ENCODE results near the gene AHSA1.

AHSA1 gene

DNA sequence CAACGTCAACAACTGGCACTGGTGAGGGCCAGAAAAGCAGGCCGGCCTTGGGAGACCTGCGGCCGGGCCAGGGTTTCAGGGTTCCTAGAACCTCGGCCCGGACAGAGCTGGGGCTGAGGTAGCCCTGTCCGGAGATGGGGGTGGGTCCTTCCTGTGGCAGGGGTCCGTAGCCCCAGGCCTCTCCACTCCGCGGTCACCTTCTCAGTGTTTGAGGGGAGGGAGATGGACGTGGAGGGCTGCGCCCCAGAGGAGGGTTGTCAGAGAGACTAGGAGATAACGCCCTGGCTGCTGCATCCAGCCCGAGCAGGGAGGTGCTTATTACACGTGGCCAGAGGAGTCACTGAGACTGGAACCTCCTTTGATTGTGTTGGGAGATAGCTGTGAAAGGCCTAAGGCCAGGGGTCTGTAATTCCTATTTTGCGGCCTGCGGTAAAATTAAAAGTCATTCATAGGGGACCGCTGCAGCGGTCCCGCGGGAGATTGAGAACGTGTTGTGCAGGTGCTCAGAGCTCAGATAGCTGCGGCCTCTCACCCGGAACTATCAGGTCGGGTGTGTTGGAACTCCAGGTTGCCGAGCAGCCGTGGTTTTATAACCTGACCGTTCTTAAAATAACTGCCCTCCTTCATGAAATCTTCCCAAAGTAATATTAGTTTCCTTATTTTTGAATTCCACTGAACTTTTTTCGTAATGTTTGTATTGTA lies 507 bp downstream of the AHSA1 start:
- H3K4me3 Mint-ChIP-seq, result peak overlapping the region; percentile 100
- peaks cover 64% of the 10 kb centered on the region for H3K36me3 Mint-ChIP-seq (ENCODE audit: low read depth)
- no peaks in the 10 kb centered on the region for H3K27me3 Mint-ChIP-seq
- peak; percentile 61 for DNase-seq
- H3K27ac Mint-ChIP-seq, result peak overlapping the region; percentile 100
- H3K9me3 Mint-ChIP-seq, result no peaks in the 10 kb centered on the region
- peaks cover 40% of the 10 kb centered on the region for H3K4me1 Mint-ChIP-seq (ENCODE audit: low read depth)

DNA sequence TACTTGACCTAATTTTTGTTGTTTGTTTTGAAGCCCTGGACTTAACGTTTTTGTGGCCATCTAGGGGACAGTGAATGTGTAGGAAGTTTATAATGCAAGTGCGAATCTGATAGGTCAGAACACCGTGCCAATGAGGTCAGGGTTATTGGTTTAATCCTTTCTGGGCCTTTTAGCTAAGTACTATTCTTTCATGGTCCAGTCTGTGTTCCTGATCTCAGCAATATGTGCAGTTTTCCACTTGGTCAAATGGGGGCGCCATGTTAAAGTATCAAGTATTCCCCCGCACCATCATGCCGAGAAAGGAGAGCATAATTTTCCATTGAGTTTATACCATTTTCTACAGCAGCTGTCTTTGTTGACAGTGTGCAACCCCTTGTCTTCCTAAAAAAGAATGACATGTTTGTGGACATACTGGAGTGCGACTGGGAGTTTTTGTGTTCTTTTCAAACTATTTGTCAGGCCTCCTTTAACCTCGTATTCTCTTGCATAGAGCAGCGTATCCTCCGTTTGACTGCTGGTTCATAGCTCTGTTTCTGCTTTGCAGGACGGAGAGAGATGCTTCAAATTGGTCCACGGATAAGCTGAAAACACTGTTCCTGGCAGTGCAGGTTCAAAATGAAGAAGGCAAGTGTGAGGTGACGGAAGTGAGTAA lies 1.3 kb downstream of the AHSA1 start:
- Mint-ChIP-seq H3K27me3 (no peaks in the 10 kb centered on the region), H3K9me3 (no peaks in the 10 kb centered on the region), H3K36me3 (ENCODE audit: low read depth) (peaks cover 71% of the 10 kb centered on the region), H3K4me3 (peak overlapping the region; percentile 100), H3K4me1 (ENCODE audit: low read depth) (peaks cover 40% of the 10 kb centered on the region), H3K27ac (peak overlapping the region; percentile 100)
- peak; percentile 50 for DNase-seq

DNA sequence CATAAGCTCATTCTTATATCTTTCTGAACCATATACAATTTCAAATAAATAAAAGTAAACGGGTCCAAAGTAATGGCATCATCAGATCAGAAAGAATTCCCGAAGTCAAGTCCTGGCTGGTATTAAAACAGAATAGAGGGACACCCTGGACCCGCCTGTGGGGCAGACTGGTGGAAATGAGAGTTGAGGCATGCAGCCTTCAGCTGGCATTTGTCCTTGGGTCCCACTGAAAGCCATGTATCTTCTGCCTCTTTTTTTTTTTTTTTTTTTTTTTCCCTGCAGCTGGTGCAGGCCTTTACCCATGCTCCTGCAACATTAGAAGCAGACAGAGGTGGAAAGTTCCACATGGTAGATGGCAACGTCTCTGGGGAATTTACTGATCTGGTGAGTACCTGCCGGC lies 9.9 kb downstream of the AHSA1 start:
- Mint-ChIP-seq H3K27me3 (no peaks in the 10 kb centered on the region), H3K9me3 (no peaks in the 10 kb centered on the region), H3K4me3 (no peak overlapping the region), H3K4me1 (ENCODE audit: low read depth) (peaks cover under 1% of the 10 kb centered on the region), H3K27ac (no peak overlapping the region), H3K36me3 (ENCODE audit: low read depth) (peaks cover 65% of the 10 kb centered on the region)
- DNase-seq, result no peak

DNA sequence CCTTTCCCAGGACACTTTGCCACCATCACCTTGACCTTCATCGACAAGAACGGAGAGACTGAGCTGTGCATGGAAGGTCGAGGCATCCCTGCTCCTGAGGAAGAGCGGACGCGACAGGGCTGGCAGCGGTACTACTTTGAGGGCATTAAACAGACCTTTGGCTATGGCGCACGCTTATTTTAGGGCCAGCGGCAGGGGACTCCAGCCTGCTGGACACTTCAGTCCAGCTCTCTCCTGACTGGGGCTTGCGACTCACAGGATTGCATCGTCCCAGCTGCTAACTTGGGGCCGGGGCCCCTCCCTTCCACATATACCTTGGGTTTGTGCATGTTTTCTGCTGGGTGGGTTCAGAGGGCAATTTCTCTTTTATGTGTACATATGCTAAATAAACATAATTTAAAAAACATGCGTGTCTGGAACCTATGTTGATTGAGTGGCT lies 11.2 kb downstream of the AHSA1 start:
- Mint-ChIP-seq H3K9me3 (no peaks in the 10 kb centered on the region), H3K4me1 (ENCODE audit: low read depth) (no peaks in the 10 kb centered on the region), H3K4me3 (no peak overlapping the region), H3K27ac (no peak overlapping the region), H3K27me3 (no peaks in the 10 kb centered on the region), H3K36me3 (ENCODE audit: low read depth) (peaks cover 55% of the 10 kb centered on the region)
- DNase-seq, result no peak

DNA sequence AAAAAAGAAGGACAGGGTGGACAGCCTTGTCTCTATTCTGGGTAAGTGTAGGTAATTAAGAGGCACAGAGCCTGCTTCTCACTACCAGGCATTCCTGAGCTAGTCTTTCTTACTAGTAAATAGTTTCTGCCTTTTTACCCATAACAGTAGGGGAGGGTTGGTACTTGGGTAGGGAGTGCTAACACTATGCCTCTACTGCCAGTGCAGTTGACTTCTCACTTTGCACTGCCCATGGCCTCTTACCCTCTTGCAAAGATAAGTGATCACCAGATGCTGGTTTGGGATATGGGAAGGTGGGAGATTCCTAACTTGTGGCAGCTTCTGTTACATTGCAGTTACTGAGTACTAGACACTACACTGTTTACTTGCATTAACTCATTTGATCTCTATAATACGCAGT lies 11.6 kb downstream of the AHSA1 start:
- H3K36me3 Mint-ChIP-seq (ENCODE audit: low read depth), result peaks cover 50% of the 10 kb centered on the region
- no peak overlapping the region for H3K4me3 Mint-ChIP-seq

DNA sequence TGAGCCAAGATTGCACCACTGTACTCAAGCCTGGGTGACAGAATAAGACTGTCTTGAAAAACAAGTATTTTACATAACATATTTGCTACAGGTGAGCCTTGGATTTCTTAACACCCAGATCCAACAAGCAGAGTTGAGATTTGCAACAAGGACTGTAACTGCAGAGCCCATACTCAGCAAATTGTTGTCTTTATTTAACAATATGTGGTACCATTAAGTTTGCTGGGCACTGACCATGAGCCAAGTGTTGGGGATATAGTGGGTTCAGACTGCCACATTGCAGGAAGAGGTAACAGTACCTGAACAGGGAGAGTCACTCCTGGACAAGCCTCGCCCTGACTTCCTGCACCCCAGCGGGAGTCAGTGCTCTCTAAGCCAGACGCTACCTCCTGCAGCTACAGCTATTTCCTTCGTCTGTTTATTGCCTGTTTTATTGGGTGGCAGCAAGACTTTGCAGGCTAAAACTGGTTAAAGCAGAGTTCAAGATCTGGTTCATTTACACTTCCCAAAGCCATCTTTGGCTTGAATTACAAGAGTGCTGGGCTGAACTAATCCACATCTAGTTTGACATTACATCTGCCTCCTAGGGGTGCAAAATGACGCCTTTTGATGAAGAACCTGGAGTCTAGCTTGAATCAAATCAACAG lies 12.5 kb downstream of the AHSA1 start:
- no peak for DNase-seq
- H3K4me3 Mint-ChIP-seq, result no peak overlapping the region
- no peaks in the 10 kb centered on the region for H3K4me1 Mint-ChIP-seq (ENCODE audit: low read depth)
- H3K27me3 Mint-ChIP-seq, result no peaks in the 10 kb centered on the region
- no peaks in the 10 kb centered on the region for H3K9me3 Mint-ChIP-seq
- no peak overlapping the region for H3K27ac Mint-ChIP-seq
- peaks cover 42% of the 10 kb centered on the region for H3K36me3 Mint-ChIP-seq (ENCODE audit: low read depth)

More for the DNA sequence above, 11.6 kb downstream of the AHSA1 start:
- H3K9me3 Mint-ChIP-seq, result no peaks in the 10 kb centered on the region
- H3K27ac Mint-ChIP-seq, result peak overlapping the region; percentile 18
- H3K4me1 Mint-ChIP-seq (ENCODE audit: low read depth), result no peaks in the 10 kb centered on the region
- H3K27me3 Mint-ChIP-seq, result no peaks in the 10 kb centered on the region
- DNase-seq, result no peak

DNA sequence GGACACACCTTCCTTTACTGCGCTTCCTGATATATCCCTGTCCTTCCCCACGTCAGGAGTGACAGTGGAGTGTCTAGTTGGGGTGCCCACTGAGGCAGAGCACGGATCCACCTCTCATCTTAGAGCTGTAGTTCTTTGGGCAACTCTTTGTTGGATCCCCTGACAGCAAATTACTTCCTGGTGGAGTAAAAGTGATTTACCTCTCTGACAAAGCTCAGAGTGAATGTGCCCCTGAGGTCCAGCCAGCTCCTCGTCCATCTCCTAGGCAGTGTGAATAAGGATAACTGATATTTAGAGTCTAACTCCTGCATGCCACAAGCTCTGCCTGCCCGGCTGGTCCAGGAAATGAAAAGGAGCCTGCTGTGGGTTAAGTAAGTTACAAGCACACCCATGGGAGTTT lies 16.0 kb downstream of the AHSA1 start:
- Mint-ChIP-seq H3K27me3 (no peaks in the 10 kb centered on the region), H3K4me3 (no peak overlapping the region), H3K9me3 (no peaks in the 10 kb centered on the region), H3K36me3 (ENCODE audit: low read depth) (peaks cover 9% of the 10 kb centered on the region), H3K4me1 (ENCODE audit: low read depth) (no peaks in the 10 kb centered on the region), H3K27ac (no peak overlapping the region)
- DNase-seq, result no peak

DNA sequence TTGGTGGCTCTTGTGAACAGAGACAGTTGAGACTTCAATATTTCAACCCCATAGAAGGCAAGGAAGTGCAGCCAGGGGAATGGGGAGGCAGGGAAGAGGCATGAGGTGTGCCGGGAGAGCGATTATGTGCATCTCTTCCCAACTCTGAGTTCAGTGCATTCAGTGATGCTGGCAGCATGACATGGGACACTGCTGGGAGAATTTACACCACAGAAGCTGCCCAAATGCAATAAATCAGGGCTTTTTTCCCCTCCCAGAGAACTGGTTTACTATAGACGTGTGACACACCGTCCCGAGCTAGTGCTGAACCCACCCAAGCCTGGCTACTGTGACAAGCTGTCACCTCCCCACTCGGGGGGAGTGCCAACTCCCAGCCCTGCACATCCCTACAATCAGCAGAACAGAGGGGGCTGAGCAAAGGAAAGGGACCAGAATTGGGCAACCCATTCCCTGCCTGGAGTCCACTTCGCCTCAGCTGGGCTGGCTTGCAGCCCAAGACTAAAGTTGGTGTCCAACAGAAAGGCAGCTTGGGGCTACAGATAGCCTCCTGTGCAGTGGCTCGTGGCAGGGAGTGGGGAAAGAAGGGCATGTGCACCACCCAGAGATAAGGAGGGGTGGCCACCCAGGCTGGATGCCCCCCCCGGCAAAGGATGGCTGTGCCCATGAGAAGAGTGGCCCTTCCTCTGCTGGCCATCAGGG lies 16.7 kb downstream of the AHSA1 start:
- Mint-ChIP-seq H3K9me3 (no peaks in the 10 kb centered on the region), H3K27ac (no peak overlapping the region), H3K4me3 (no peak overlapping the region), H3K27me3 (no peaks in the 10 kb centered on the region), H3K36me3 (ENCODE audit: low read depth) (peaks cover 2% of the 10 kb centered on the region), H3K4me1 (ENCODE audit: low read depth) (no peaks in the 10 kb centered on the region)
- no peak for DNase-seq

DNA sequence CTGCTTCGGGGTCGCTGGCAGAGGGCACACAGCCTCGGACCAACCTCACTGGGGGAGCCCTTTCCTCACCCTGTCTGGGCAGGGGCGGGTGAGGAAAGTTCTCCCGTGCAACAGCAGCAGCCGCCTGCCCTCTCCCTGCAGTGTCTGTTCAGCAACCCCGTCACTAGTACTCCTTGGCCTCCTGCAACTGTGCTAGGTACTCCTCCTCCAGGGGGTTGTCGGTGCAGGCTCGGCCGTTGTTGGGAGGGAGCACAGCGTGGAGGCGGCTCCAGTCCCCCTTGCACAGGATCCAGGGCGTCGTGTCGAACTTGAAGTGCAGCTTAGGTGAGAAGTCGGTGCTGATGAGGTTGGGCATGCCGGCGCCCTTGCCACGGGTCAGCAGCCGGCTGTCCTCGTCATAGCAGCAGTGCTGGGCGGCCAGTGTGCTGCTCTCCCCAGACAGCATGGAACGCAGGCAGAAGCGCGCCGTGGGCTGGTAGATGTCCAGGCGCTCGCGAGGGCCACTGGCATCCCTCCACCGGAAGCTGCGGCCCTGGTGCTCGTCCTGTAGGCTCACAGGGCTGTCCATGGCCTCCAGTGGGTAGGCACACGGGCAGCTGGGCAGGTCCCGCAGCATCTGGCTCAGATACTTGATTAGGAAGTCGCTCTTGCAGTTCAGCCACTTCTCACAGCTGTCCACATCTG lies 17.7 kb downstream of the AHSA1 start:
- no peaks in the 10 kb centered on the region for H3K4me1 Mint-ChIP-seq (ENCODE audit: low read depth)

DNA sequence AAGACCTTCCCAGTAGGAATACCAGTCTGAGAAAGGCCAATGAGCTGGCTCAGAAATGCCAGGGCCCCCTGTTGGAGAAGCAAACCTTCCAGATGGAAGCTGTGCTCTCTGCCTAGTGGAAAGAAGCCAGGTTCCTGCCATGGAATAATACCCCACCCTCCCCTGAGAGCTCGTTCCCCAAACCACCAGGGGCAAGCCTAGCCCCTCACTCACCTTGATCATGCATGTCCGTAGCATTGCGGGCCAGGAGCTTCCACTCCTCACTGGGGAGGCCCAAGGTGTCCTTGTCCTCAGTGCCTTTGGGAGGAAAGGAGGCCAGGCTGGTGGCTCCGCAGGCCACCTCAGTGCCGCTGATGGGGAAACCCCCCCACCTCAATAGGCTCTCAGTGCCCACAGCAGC lies 20.1 kb downstream of the AHSA1 start:
- Mint-ChIP-seq H3K9me3 (no peaks in the 10 kb centered on the region), H3K36me3 (ENCODE audit: low read depth) (no peaks in the 10 kb centered on the region), H3K4me3 (no peak overlapping the region), H3K27me3 (no peaks in the 10 kb centered on the region), H3K27ac (no peak overlapping the region), H3K4me1 (ENCODE audit: low read depth) (no peaks in the 10 kb centered on the region)
- DNase-seq, result no peak

More for the DNA sequence above, 17.7 kb downstream of the AHSA1 start:
- Mint-ChIP-seq H3K9me3 (no peaks in the 10 kb centered on the region), H3K27me3 (no peaks in the 10 kb centered on the region), H3K27ac (no peak overlapping the region), H3K4me3 (no peak overlapping the region), H3K36me3 (ENCODE audit: low read depth) (no peaks in the 10 kb centered on the region)
- DNase-seq, result no peak

DNA sequence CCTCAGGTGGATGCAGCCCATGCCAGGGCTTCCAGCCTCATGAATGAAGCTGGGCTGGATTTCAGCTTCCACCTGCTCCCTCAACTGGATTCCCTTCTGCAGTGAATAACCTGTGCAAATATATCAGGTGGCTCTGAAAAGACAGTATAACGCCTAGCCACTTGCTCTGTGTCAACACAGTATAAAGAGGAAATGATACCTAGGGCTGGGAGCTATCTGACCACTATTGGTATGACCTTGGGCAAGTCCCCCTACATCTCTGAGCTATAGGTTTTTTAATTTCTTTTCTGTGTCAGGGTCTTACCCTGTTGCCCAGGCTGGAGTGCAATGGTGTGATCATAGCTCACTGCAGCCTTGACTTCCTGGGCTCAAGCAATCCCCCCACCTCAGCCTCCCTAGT lies 20.9 kb downstream of the AHSA1 start:
- no peaks in the 10 kb centered on the region for H3K27me3 Mint-ChIP-seq
- H3K4me3 Mint-ChIP-seq, result no peak overlapping the region
- H3K4me1 Mint-ChIP-seq (ENCODE audit: low read depth), result no peaks in the 10 kb centered on the region
- H3K9me3 Mint-ChIP-seq, result no peaks in the 10 kb centered on the region
- H3K36me3 Mint-ChIP-seq (ENCODE audit: low read depth), result no peaks in the 10 kb centered on the region
- no peak overlapping the region for H3K27ac Mint-ChIP-seq
- no peak for DNase-seq

DNA sequence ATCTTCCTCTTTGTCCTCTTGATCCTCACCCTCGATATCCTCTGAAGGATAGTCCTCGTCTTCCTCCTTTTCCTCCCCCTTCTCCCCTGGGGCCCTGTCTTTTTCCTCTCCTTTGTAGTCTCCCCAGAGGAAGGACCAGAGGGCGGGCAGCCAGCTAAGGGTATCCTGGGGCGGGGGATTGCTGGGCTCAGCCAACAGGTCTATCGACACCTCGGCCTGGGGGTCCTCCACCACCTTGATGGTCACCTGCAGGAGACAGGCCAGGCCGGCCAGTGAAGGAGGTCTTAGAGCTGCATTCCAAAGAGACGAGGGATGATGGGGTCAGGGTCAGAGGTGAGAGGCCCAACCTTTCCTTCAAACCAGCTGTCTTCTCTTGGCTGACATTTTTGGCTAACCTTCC lies 24.5 kb downstream of the AHSA1 start:
- no peak overlapping the region for H3K4me3 Mint-ChIP-seq
- H3K4me1 Mint-ChIP-seq (ENCODE audit: low read depth), result no peaks in the 10 kb centered on the region

DNA sequence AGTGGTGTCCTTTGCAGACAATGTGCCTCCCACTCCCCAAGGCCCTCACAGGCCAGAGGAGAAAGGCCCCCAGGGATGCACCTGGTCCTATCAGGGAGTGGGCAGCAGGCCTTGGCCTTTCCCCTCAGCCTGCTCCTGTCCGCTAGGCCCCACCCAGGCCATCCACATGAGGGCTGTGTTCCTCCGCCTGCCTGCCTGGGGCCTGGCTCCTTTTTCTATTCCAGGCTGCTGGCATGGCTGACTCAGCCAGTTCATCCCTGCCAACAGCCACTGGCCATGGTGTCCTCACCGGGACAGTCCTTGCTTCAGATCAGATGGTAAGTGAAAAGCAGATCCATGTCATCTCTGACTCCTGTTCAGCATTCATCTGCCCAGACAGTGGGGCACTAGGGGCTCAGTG lies 27.4 kb downstream of the AHSA1 start:
- H3K27me3 Mint-ChIP-seq, result no peaks in the 10 kb centered on the region
- H3K27ac Mint-ChIP-seq, result no peak overlapping the region
- no peaks in the 10 kb centered on the region for H3K36me3 Mint-ChIP-seq (ENCODE audit: low read depth)
- H3K9me3 Mint-ChIP-seq, result no peaks in the 10 kb centered on the region
- DNase-seq, result no peak
- no peak overlapping the region for H3K4me3 Mint-ChIP-seq
- H3K4me1 Mint-ChIP-seq (ENCODE audit: low read depth), result no peaks in the 10 kb centered on the region

More for the DNA sequence above, 24.5 kb downstream of the AHSA1 start:
- Mint-ChIP-seq H3K27me3 (no peaks in the 10 kb centered on the region), H3K27ac (no peak overlapping the region), H3K9me3 (no peaks in the 10 kb centered on the region), H3K36me3 (ENCODE audit: low read depth) (no peaks in the 10 kb centered on the region)
- DNase-seq, result no peak

DNA sequence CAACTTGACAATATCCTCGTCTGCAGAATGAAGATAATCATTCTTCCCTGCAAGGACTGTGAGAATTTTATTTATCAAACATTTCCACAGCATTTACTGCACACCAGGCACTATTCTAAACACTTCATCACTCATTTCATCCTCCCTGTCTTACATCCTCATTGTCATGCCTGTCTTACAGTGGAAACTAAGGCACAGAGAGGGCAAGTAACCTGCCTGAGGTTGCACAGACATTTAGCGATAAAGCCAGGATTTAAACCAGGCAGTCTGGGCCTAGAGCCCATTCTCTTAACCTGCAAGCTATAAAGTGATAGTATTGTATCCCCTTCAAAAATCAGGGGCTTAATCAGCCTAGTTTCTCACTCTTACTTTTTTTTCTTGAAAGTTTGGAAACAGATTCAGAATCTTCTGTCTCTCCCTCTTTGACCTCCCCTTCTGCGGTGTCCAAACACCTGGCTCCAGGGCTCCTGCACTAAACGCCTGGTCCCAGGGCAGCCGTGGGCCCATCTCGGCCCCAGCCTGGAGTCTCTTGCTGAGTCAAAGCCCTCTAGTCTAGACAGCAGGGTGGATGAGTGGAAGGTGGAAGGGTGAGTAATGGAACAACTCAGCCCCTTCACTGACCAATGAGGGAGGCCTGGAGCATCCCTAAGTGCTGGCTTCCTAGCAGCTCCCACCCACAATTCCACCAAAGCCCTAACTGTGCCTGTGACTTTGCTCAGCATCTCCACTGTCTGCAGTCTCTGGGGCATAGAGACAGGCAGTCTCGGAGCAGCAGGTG lies 28.2 kb downstream of the AHSA1 start:
- no peak for DNase-seq
- no peaks in the 10 kb centered on the region for H3K9me3 Mint-ChIP-seq
- no peak overlapping the region for H3K27ac Mint-ChIP-seq
- H3K4me3 Mint-ChIP-seq, result no peak overlapping the region
- no peaks in the 10 kb centered on the region for H3K4me1 Mint-ChIP-seq (ENCODE audit: low read depth)
- H3K27me3 Mint-ChIP-seq, result no peaks in the 10 kb centered on the region
- no peaks in the 10 kb centered on the region for H3K36me3 Mint-ChIP-seq (ENCODE audit: low read depth)
